HepG2 (cell line): ENCODE data around the gene CCDC117. TPM values are rescaled to one million over a fixed set of nuclear protein-coding genes. Genes with fewer than 3 reads are reported as not detected.

Experiments
- ATAC-seq: fragments of 200-7000 bp; cut with Tn5 transposase; 3 replicates; pipeline ENCODE4 v1.9.1; 2020; ENCODE audit warnings: mild to moderate bottlenecking, moderate library complexity
- BruUV-seq: library from RNA; stranded (reverse); fragments of 400-500 nt; replicated peaks from 2 replicates; lab custom pipeline; 2021; lab: Mats Ljungman, UMichigan
- CTCF ChIA-PET: fragments of 300-600 bp; formaldehyde crosslinking; extraction: SDS; loops from one replicate; lab custom pipeline; 2021; ENCODE audit warnings: low total read pairs, inconsistent platforms, low intra/inter-chr PET ratio; lab: Yijun Ruan, JAX
- POLR2A ChIA-PET: fragments of 350-600 bp; sonication (Branson Sonifier 250); formaldehyde crosslinking; loops from one replicate; lab custom pipeline; 2020; ENCODE audit warnings: antibody characterized with exemption, inconsistent platforms; lab: Yijun Ruan, JAX
- DNase-seq: peaks from one replicate; pipeline ENCODE4 v3.0.0-alpha.2; 2015; ENCODE audit warnings: low spot score
- FAIRE-seq: peaks from 3 replicates; lab custom pipeline; 2011; peaks lifted over from hg19 to GRCh38; lab: Jason Lieb, UNC
- H2AFZ ChIP-seq: one replicate; pipeline ENCODE4 v1.6.1; 2011; ENCODE audit warnings: low read length, inconsistent platforms
- H3K27ac ChIP-seq: fragments of 300-600 bp; 3 replicates; pipeline ENCODE4 v1.8.0; 2011; ENCODE audit warnings: mixed run types, mild to moderate bottlenecking, mixed read lengths, low read length, inconsistent platforms; ENCODE audit not compliant: insufficient read depth; ENCODE audit errors: extremely low read length
- H3K27me3 ChIP-seq, 2 experiments: fragments of 200-600 bp in 1 of 2; 2 replicates in 1 of 2; 3 replicates in 1 of 2; pipeline versions ENCODE4 v1.6.0 to v1.8.0; 2011; ENCODE audit warnings: low read length in 2 of 2, mild to moderate bottlenecking in 2 of 2, moderate library complexity in 2 of 2, inconsistent platforms in 1 of 2; ENCODE audit not compliant: insufficient read depth in 2 of 2, control insufficient read depth in 1 of 2
- H3K36me3 ChIP-seq, 2 experiments: fragments of 200-600 bp in 1 of 2; replicated peaks in 1 of 2; 2 replicates in 1 of 2; 3 replicates in 1 of 2; pipeline versions ENCODE4 v1.5.1 to v1.8.0; 2011; ENCODE audit warnings: low read length in 2 of 2, inconsistent platforms in 1 of 2; ENCODE audit not compliant: insufficient read depth in 2 of 2, control insufficient read depth in 1 of 2
- H3K4me1 ChIP-seq: 2 replicates; pipeline ENCODE4 v1.5.1; 2012; ENCODE audit warnings: low read length, inconsistent platforms; ENCODE audit not compliant: insufficient read depth
- H3K4me2 ChIP-seq: 2 replicates; pipeline ENCODE4 v1.6.0; 2011; ENCODE audit warnings: low read depth, low read length, inconsistent platforms
- H3K4me3 ChIP-seq, 3 experiments: fragments of 200-600 bp in 1 of 3; sonication (generic), shearing (Covaris generic) in 1 of 3; replicated peaks in 1 of 3; 2 replicates each; pipeline ENCODE4 v1.5.1; 2011 to 2016; ENCODE audit warnings: low read length in 3 of 3, inconsistent platforms in 2 of 3, low read depth in 2 of 3, mild to moderate bottlenecking in 2 of 3, control low read depth in 1 of 3, mixed read lengths in 1 of 3; ENCODE audit not compliant: insufficient read depth in 1 of 3
- H3K79me2 ChIP-seq: one replicate; pipeline ENCODE4 v1.6.1; 2011; ENCODE audit warnings: low read length, inconsistent platforms; ENCODE audit not compliant: insufficient read depth
- H3K9ac ChIP-seq: 2 replicates; pipeline ENCODE4 v1.6.0; 2011; ENCODE audit warnings: mild to moderate bottlenecking, low read depth, low read length, inconsistent platforms; ENCODE audit not compliant: insufficient read depth
- H3K9me3 ChIP-seq: 2 replicates; pipeline ENCODE4 v1.5.1; 2012; ENCODE audit warnings: mild to moderate bottlenecking, low read length
- H4K20me1 ChIP-seq: 2 replicates; pipeline ENCODE4 v1.6.0; 2011; ENCODE audit warnings: inconsistent platforms, mild to moderate bottlenecking, low read length, moderate library complexity; ENCODE audit not compliant: insufficient read depth
- TFE3 ChIP-seq: IDR thresholded peaks from 2 replicates; pipeline ENCODE4 v1.6.1; 2016
- TIGD3 ChIP-seq: sonication (generic); formaldehyde crosslinking; IDR thresholded peaks from 2 replicates; pipeline ENCODE4 v1.5.1; 2020; ENCODE audit warnings: mild to moderate bottlenecking, missing genetic modification reagents, borderline replicate concordance
- WIZ ChIP-seq: sonication (generic); formaldehyde crosslinking; IDR thresholded peaks from 2 replicates; pipeline ENCODE4 v1.5.1; 2020; ENCODE audit warnings: mild to moderate bottlenecking, missing genetic modification reagents
- WGBS: methylation state at CpG from one replicate; pipeline ENCODE4 v1.1.6; 2017; ENCODE audit warnings: low lambda C conversion rate; 5-methylcytosine and 5-hydroxymethylcytosine counted together
- in situ Hi-C: cut with HindIII; loops from 2 replicates; pipeline ENCODE4 v1.10.0; 2017; ENCODE audit warnings: low pct_unique_long_range_greater_than_20kb; ENCODE audit not compliant: extremely low pct_ligation_motif_present
- intact Hi-C: fragments of 100-400 bp; cut with micrococcal nuclease; formaldehyde crosslinking; loops from one replicate; pipeline ENCODE4 v1.10.0; 2022; ENCODE audit not compliant: unreplicated experiment
- polyA plus RNA-seq, 8 experiments: library from polyadenylated mRNA; depleted of rRNA in 3 of 8; stranded (reverse) in 7 of 8; unstranded in 1 of 8; fragments of >200 nt; fragmentation: Illumina TruSeq in 4 of 8; extraction: Trizol in 4 of 8; gene quantifications; 2 replicates each; pipeline versions ENCODE4 v1.2.1 to v1.2.3, GENCODE V29; 2011 to 2016; ENCODE audit warnings: low read depth in 4 of 8, missing spikeins in 1 of 8, mixed read lengths in 1 of 8; ENCODE audit not compliant: insufficient read depth in 1 of 8
- total RNA-seq, 5 experiments: library from RNA; depleted of rRNA; stranded (reverse); fragments of >200 nt; fragmentation: Illumina TruSeq; extraction: Trizol; gene quantifications; 2 replicates each; pipeline ENCODE4 v1.2.3, GENCODE V29; 2016; ENCODE audit warnings: low read depth in 1 of 5
- TF ChIP-seq, protein P1 (sequence below): sonication (generic); formaldehyde crosslinking; IDR thresholded peaks from 2 replicates; pipeline ENCODE4 v1.8.1; 2022; ENCODE audit warnings: mild to moderate bottlenecking, missing genetic modification reagents

CCDC117 gene
- total and polyA plus RNA-seq, 2 of the 13 experiments (the other 11 are each of a cell fraction or from before 2014, with no cell fraction given) = 12.6 to 34.2 TPM

GRCh38 chr22:28832731-28833130, 60.2 kb downstream of the CCDC117 start:
- intact Hi-C loops = no loop called here
- ChIA-PET POLR2A (interaction anchor here (2.2 kb wide), 1 partner anchor 33 kb away, joined by 6 read pairs; the partner anchor contains the start of gene XBP1), CTCF (no interaction called here)
- Histone ChIP-seq H2AFZ (no peak overlapping the region), H3K4me2 (no peak overlapping the region), H3K36me3 (no peaks in the 10 kb centered on the region), H3K4me1 (peaks cover 32% of the 10 kb centered on the region), H4K20me1 (no peaks in the 10 kb centered on the region), H3K9me3 (no peaks in the 10 kb centered on the region), H3K79me2 (no peaks in the 10 kb centered on the region), H3K27ac (no peak overlapping the region), H3K27me3 (no peaks in the 10 kb centered on the region), H3K4me3 (no peak overlapping the region), H3K9ac (no peak overlapping the region)
- in situ Hi-C loops = no loop called here
- no TSS peak for BruUV-seq
- FAIRE-seq (no peak), ATAC-seq (no peak), DNase-seq (no peak)
- TF ChIP-seq TFE3 (CRISPR knock-in tag) = no peak
- no peak for TF ChIP-seq TIGD3 (CRISPR knock-in tag)
- no peak for TF ChIP-seq WIZ (CRISPR knock-in tag)
- TF ChIP-seq, protein P1, sequence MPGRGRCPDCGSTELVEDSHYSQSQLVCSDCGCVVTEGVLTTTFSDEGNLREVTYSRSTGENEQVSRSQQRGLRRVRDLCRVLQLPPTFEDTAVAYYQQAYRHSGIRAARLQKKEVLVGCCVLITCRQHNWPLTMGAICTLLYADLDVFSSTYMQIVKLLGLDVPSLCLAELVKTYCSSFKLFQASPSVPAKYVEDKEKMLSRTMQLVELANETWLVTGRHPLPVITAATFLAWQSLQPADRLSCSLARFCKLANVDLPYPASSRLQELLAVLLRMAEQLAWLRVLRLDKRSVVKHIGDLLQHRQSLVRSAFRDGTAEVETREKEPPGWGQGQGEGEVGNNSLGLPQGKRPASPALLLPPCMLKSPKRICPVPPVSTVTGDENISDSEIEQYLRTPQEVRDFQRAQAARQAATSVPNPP (CRISPR knock-in tag) = no peak
- WGBS = 100% methylated on average over 1 of the region's 1 CpG
